Activated CD8-positive, alpha-beta T cell treated with anti-CD3 and anti-CD28 coated beads for 36 hours (primary cell): ENCODE results near the gene MPPED2. TPM values are rescaled to one million over a fixed set of nuclear protein-coding genes. Genes with fewer than 3 reads are reported as not detected.

Experiments
- ATAC-seq: fragments of 200-7000 bp; cut with Tn5 transposase; one replicate; pipeline ENCODE4 v1.10.0; 2021; ENCODE audit warnings: mild to moderate bottlenecking, moderate library complexity
- CTCF ChIA-PET: fragments of 350-600 bp; sonication (Branson Sonifier 250); formaldehyde crosslinking; loops from one replicate; lab custom pipeline; 2021; ENCODE audit warnings: antibody characterized with exemption; lab: Charles Lee
- POLR2A ChIA-PET: fragments of 350-600 bp; sonication (Branson Sonifier 250); formaldehyde crosslinking; loops from one replicate; lab custom pipeline; 2021; ENCODE audit warnings: antibody characterized with exemption; lab: Charles Lee
- DNase-seq: peaks from one replicate; pipeline ENCODE4 v3.0.0-alpha.2; 2020
- H3K27ac Mint-ChIP-seq: one replicate; pipeline ENCODE4 v1.8.0; 2021; ENCODE audit warnings: mild to moderate bottlenecking, mixed read lengths
- H3K27me3 Mint-ChIP-seq: one replicate; pipeline ENCODE4 v1.8.0; 2021; ENCODE audit warnings: mixed read lengths
- H3K36me3 Mint-ChIP-seq: one replicate; pipeline ENCODE4 v1.8.0; 2021; ENCODE audit warnings: low read depth, mixed read lengths
- H3K4me1 Mint-ChIP-seq: one replicate; pipeline ENCODE4 v1.8.0; 2021; ENCODE audit warnings: low read depth, mixed read lengths
- H3K4me3 Mint-ChIP-seq: one replicate; pipeline ENCODE4 v1.8.0; 2021; ENCODE audit warnings: mild to moderate bottlenecking, moderate library complexity, mixed read lengths
- H3K9me3 Mint-ChIP-seq: one replicate; pipeline ENCODE4 v1.8.0; 2021; ENCODE audit warnings: mixed read lengths
- intact Hi-C: fragments of 100-400 bp; cut with micrococcal nuclease; formaldehyde crosslinking; loops from one replicate; pipeline ENCODE4 v1.10.0; 2022
- total RNA-seq, 2 experiments: library from RNA; stranded (reverse); gene quantifications; one replicate each; pipeline ENCODE4 v1.2.3, GENCODE V29; 2021
- TF ChIP-seq, protein P1 (sequence below): fragments of 200-600 bp; IDR thresholded peaks from one replicate; pipeline ENCODE4 v1.8.0; 2022; ENCODE audit warnings: antibody characterized with exemption, mild to moderate bottlenecking

Gene MPPED2
- total RNA-seq, 2 experiments from 2014 or later: 0.63 TPM; not detected in 1

DNA sequence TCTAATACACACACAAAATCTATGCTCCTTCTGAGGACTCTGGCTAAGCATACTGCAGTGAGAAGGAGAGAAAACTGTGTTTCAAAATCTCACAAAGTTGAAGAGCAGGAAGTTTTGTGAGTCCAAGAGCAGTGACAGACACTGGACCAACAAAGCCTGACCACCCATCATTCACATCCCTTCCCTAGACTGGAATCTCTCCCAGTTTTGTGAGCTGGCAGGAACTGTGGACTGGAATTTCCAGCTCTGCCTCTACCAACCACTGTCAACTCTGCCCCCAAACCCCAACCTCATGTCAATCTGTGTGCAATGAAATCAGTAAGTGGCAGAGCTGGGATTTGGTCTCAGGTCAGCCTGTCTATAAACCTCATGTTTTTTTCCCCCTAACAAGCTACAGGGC lies 150.7 kb downstream of the MPPED2 start:
- Mint-ChIP-seq H3K36me3 (no peaks in the 10 kb centered on the region), H3K27me3 (peaks cover 6% of the 10 kb centered on the region), H3K9me3 (no peaks in the 10 kb centered on the region), H3K27ac (no peak overlapping the region), H3K4me1 (no peaks in the 10 kb centered on the region), H3K4me3 (no peak overlapping the region)
- ATAC-seq (no peak), DNase-seq (no peak)
- ChIA-PET CTCF (no interaction called here), POLR2A (no interaction called here)
- TF ChIP-seq, protein P1, sequence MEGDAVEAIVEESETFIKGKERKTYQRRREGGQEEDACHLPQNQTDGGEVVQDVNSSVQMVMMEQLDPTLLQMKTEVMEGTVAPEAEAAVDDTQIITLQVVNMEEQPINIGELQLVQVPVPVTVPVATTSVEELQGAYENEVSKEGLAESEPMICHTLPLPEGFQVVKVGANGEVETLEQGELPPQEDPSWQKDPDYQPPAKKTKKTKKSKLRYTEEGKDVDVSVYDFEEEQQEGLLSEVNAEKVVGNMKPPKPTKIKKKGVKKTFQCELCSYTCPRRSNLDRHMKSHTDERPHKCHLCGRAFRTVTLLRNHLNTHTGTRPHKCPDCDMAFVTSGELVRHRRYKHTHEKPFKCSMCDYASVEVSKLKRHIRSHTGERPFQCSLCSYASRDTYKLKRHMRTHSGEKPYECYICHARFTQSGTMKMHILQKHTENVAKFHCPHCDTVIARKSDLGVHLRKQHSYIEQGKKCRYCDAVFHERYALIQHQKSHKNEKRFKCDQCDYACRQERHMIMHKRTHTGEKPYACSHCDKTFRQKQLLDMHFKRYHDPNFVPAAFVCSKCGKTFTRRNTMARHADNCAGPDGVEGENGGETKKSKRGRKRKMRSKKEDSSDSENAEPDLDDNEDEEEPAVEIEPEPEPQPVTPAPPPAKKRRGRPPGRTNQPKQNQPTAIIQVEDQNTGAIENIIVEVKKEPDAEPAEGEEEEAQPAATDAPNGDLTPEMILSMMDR: no peak
- intact Hi-C loops: no loop called here

DNA sequence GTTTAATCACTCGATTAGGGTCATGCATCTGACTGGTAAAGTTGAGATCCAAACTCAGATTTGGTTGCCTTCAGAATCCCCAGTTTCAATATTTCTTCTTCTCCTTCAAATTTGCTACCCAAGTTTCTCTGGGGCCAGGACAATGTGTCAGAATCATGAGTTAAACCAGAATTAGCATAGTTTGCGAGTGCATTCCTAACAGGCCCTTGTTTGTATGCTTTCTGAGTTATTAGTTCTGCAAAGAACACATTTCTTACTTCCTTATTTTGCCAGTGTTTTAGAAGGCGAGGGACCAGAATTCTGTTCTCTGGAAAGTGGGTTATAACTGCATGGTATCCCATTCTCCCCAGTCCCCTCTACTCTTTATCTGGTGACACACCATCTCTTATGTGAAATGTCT lies 151.3 kb downstream of the MPPED2 start:
- no peak overlapping the region for H3K27ac Mint-ChIP-seq
- ATAC-seq (no peak), DNase-seq (no peak)
- TF ChIP-seq, protein P1: no peak
- no peaks in the 10 kb centered on the region for H3K9me3 Mint-ChIP-seq
- ChIA-PET CTCF (no interaction called here), POLR2A (no interaction called here)
- no peaks in the 10 kb centered on the region for H3K36me3 Mint-ChIP-seq
- H3K4me1 Mint-ChIP-seq: no peaks in the 10 kb centered on the region
- intact Hi-C loops: no loop called here
- H3K27me3 Mint-ChIP-seq: peaks cover 6% of the 10 kb centered on the region
- no peak overlapping the region for H3K4me3 Mint-ChIP-seq

DNA sequence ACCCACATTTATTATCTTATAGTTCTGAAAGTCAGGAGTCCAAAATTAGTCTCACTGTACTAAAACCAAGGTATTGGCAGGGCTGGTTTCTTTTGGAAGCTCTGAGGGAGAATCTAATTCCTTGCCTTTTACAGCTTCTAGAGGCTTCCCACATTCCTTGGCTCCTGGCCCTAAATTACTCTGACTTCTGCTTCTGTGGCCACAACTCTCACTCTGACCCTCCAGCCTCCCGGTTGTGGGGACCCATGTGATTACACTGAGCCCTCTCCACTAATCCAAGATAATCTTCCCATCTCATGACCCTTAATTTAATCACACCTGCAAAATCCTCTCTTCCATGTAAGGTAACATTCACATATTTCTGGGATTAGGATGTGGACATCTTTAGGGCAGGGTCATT lies 152.3 kb downstream of the MPPED2 start:
- POLR2A ChIA-PET: no interaction called here
- H3K4me3 Mint-ChIP-seq: no peak overlapping the region
- no peaks in the 10 kb centered on the region for H3K36me3 Mint-ChIP-seq

DNA sequence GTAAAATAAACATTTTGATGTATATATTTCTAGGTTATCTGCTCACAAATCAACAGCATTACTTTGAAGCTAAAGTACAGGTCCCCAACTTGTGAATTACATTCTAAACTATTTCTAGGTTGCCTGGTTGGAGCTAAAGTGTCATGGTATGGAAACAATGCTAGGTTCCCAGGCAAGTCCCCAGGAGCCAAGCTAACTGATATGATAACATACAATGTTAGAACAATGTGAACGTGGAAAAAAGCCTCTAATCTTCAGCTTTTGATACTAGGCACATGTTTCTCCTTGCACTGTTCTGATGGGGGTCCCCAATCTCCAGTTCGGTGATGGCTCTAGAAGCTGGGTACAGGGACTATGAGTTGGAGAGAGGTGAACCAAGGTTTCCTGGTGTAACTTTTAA lies 153.4 kb downstream of the MPPED2 start:
- intact Hi-C loops: no loop called here
- Mint-ChIP-seq H3K4me1 (no peaks in the 10 kb centered on the region), H3K36me3 (no peaks in the 10 kb centered on the region), H3K4me3 (no peak overlapping the region), H3K27me3 (peaks cover 6% of the 10 kb centered on the region), H3K27ac (no peak overlapping the region), H3K9me3 (no peaks in the 10 kb centered on the region)
- ChIA-PET CTCF (no interaction called here), POLR2A (no interaction called here)
- TF ChIP-seq, protein P1: no peak
- ATAC-seq (no peak), DNase-seq (no peak)

More for the DNA sequence above, 152.3 kb downstream of the MPPED2 start:
- TF ChIP-seq, protein P1: no peak
- Mint-ChIP-seq H3K4me1 (no peaks in the 10 kb centered on the region), H3K9me3 (no peaks in the 10 kb centered on the region), H3K27ac (no peak overlapping the region), H3K27me3 (peaks cover 6% of the 10 kb centered on the region)
- CTCF ChIA-PET: interaction anchor here (1.1 kb wide), 1 partner anchor 13 kb away, joined by 4 read pairs; no protein-coding TSS in a partner anchor
- intact Hi-C loops: no loop called here
- DNase-seq (no peak), ATAC-seq (no peak)

DNA sequence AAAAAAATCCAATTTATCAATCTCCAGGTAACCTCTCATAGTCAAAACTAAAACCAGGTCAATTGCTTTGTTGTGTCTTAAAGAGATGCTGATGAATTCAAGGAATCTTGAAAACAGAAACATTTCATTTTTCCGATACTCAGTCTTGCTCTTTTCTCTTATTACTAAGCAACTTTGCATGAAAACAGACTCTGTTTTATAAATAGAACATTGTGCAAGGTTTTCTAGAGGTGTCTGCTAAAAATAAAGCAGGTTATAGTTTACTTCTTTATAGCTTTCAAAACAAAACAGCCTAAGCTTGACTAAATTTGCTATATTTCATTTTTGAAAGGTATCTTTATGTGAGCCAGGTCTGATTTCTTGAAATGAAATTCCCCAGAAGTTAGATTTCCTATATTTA lies 154.0 kb downstream of the MPPED2 start:
- Mint-ChIP-seq H3K4me3 (no peak overlapping the region), H3K9me3 (no peaks in the 10 kb centered on the region), H3K27me3 (peaks cover 3% of the 10 kb centered on the region), H3K27ac (no peak overlapping the region), H3K4me1 (no peaks in the 10 kb centered on the region), H3K36me3 (no peaks in the 10 kb centered on the region)
- TF ChIP-seq, protein P1: no peak
- intact Hi-C loops: no loop called here
- DNase-seq: no peak
- POLR2A ChIA-PET: no interaction called here
- CTCF ChIA-PET: no interaction called here
- no peak for ATAC-seq
